Islet precursor cell (in vitro differentiated cells): ENCODE measurements around the gene EIF4EBP3.

Source experiments
- DNase-seq: peaks from one replicate; pipeline ENCODE4 v3.0.0-alpha.2; 2018

The EIF4EBP3 gene

GRCh38 chr5:140547508-140548299, at the start of gene EIF4EBP3:
Gene EIF4EBP3 (plus strand): TSS chr5:140547662. CDS start chr5:140547738, 76 bp downstream.
- DNase-seq = peak; percentile 99

GRCh38 chr5:140497897-140498296, 49.6 kb upstream of the EIF4EBP3 start:
- DNase-seq = no peak

GRCh38 chr5:140498591-140498990, 48.9 kb upstream of the EIF4EBP3 start:
- no peak for DNase-seq

- DNase-seq = no peak
These were observed 44.6 kb upstream of the EIF4EBP3 start for GRCh38 chr5:140502834-140503233.

- DNase-seq = no peak
These were observed 37.6 kb upstream of the EIF4EBP3 start for GRCh38 chr5:140509898-140510297.

GRCh38 chr5:140513124-140513523, 34.3 kb upstream of the EIF4EBP3 start:
- no peak for DNase-seq

GRCh38 chr5:140524003-140524402, 23.5 kb upstream of the EIF4EBP3 start:
- DNase-seq = no peak

- no peak for DNase-seq
These were observed 7.2 kb upstream of the EIF4EBP3 start for GRCh38 chr5:140540227-140540626.

GRCh38 chr5:140542972-140543371, 4.5 kb upstream of the EIF4EBP3 start:
- no peak for DNase-seq

GRCh38 chr5:140544986-140545385, 2.5 kb upstream of the EIF4EBP3 start:
- no peak for DNase-seq

GRCh38 chr5:140545606-140546005, 1.9 kb upstream of the EIF4EBP3 start:
- no peak for DNase-seq

- DNase-seq = peak; percentile 67
These were observed 483 bp upstream of the EIF4EBP3 start for GRCh38 chr5:140546851-140547507.

- DNase-seq = no peak
These were observed 832 bp downstream of the EIF4EBP3 start for GRCh38 chr5:140548300-140548688.

- no peak for DNase-seq
These were observed 1.3 kb downstream of the EIF4EBP3 start for GRCh38 chr5:140548791-140549190.

- DNase-seq = no peak
These were observed 2.0 kb downstream of the EIF4EBP3 start for GRCh38 chr5:140549237-140550144.

GRCh38 chr5:140550147-140551079, 3.0 kb downstream of the EIF4EBP3 start:
- DNase-seq = no peak

- no peak for DNase-seq
These were observed 4.4 kb downstream of the EIF4EBP3 start for GRCh38 chr5:140551872-140552271.

- no peak for DNase-seq
These were observed 6.2 kb downstream of the EIF4EBP3 start for GRCh38 chr5:140553657-140554056.

- DNase-seq = no peak
These were observed 7.0 kb downstream of the EIF4EBP3 start for GRCh38 chr5:140554454-140554853.

GRCh38 chr5:140555747-140556312, 8.4 kb downstream of the EIF4EBP3 start:
- no peak for DNase-seq

- no peak for DNase-seq
These were observed 9.0 kb downstream of the EIF4EBP3 start for GRCh38 chr5:140556438-140556837.
